ENCODE results near the gene ZBTB16. TPM values are rescaled to one million over a fixed set of nuclear protein-coding genes. Genes with fewer than 3 reads are reported as not detected.

ZBTB16 gene
- total RNA-seq, 1 experiment from 2014 or later, result 0.44 TPM

- no peak overlapping the region for H3K27ac ChIP-seq
- no peaks in the 10 kb centered on the region for H3K4me1 ChIP-seq (replicated peaks; ENCODE audit: insufficient read depth)
- intact Hi-C loops (cut with micrococcal nuclease; ENCODE audit: unreplicated experiment), result no loop called here
- H3K9me3 ChIP-seq (ENCODE audit: insufficient read depth, low read depth), result no peaks in the 10 kb centered on the region
- peaks cover 66% of the 10 kb centered on the region for H3K27me3 ChIP-seq (ENCODE audit: insufficient read depth, low read depth)
- POLR2A ChIA-PET (ENCODE audit: unreplicated experiment), result no interaction called here
- H3K79me2 ChIP-seq (ENCODE audit: low read depth), result no peaks in the 10 kb centered on the region
- DNase-seq, result peak in 1 of 2 experiments; percentile 30
- no peaks in the 10 kb centered on the region for H3F3A ChIP-seq (ENCODE audit: insufficient read depth, low read depth)
- no peaks in the 10 kb centered on the region for H4K20me1 ChIP-seq (ENCODE audit: insufficient read depth)
- H3K4me3 ChIP-seq, result no peak overlapping the region
- H3K4me2 ChIP-seq, result no peak overlapping the region
- H3K9me2 ChIP-seq (ENCODE audit: insufficient read depth), result no peaks in the 10 kb centered on the region
- no peak overlapping the region for H2AFZ ChIP-seq
- CTCF ChIA-PET, result no interaction called here
- no TSS peak for BruUV-seq (replicated peaks)
- H3K36me3 ChIP-seq (ENCODE audit: low read depth), result no peaks in the 10 kb centered on the region
- TF ChIP-seq CTCF (conservative IDR thresholded peaks at IDR 0.05) (no peak), EZH2 (IDR thresholded peaks at IDR 0.05; ENCODE audit: low read depth) (no peak)
These were observed 44.4 kb upstream of the ZBTB16 start for GRCh38 chr11:114015117-114015516.

DNA sequence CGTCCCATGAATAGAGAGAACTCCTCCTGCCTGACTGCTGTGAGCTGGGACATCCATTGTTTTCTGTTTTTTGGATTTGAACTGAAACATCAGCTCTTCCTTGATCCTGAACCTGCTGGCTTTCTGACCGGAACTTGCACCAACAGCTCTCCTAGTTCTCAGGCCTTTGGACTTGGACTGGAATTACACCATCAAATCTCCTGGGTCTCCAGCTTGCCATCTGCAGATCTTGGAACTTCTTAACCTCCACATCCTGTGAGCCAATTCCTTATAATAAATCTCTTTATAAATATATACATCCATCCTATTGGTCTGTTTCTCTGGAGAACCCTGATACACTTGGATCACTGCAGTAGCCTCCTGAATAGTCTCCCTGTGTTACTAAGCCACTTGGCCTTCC, 42.5 kb upstream of the ZBTB16 start:
- peaks cover 49% of the 10 kb centered on the region for H3K27me3 ChIP-seq (ENCODE audit: insufficient read depth, low read depth)
- H3K4me3 ChIP-seq, result no peak overlapping the region
- H3K4me2 ChIP-seq, result no peak overlapping the region
- intact Hi-C loops (cut with micrococcal nuclease; ENCODE audit: unreplicated experiment), result no loop called here
- TF ChIP-seq CTCF (conservative IDR thresholded peaks at IDR 0.05), result no peak
- no peak for TF ChIP-seq EZH2 (IDR thresholded peaks at IDR 0.05; ENCODE audit: low read depth)
- H3K4me1 ChIP-seq (replicated peaks; ENCODE audit: insufficient read depth), result no peaks in the 10 kb centered on the region
- BruUV-seq (replicated peaks), result no TSS peak
- no peaks in the 10 kb centered on the region for H3K79me2 ChIP-seq (ENCODE audit: low read depth)
- H4K20me1 ChIP-seq (ENCODE audit: insufficient read depth), result no peaks in the 10 kb centered on the region
- H3K36me3 ChIP-seq (ENCODE audit: low read depth), result no peaks in the 10 kb centered on the region
- POLR2A ChIA-PET (ENCODE audit: unreplicated experiment), result no interaction called here
- H3K9me3 ChIP-seq (ENCODE audit: insufficient read depth, low read depth), result no peaks in the 10 kb centered on the region
- CTCF ChIA-PET, result no interaction called here
- peak in 1 of 2 experiments; percentile 28 for DNase-seq
- no peaks in the 10 kb centered on the region for H3F3A ChIP-seq (ENCODE audit: insufficient read depth, low read depth)
- H2AFZ ChIP-seq, result no peak overlapping the region
- no peaks in the 10 kb centered on the region for H3K9me2 ChIP-seq (ENCODE audit: insufficient read depth)
- H3K27ac ChIP-seq, result no peak overlapping the region

DNA sequence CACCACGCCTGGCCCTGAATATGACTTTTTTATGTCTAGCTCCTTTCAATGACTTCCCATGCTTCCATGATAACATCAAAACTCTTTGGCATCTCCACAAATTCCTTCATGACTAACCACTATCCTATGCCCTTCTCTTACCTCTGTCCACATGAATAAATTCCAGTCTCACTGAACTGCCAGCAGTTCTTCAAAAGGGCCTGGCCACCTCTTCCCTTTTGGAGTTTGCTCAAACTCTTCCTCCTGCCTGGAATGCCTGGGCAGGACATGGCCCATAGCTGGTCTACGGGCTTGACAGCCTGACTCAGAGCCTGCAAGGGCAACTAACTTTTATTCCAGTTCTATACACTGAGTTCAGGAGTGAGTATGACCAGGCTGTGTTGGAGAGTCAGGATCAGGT, 41.8 kb upstream of the ZBTB16 start:
- H3F3A ChIP-seq (ENCODE audit: insufficient read depth, low read depth), result no peaks in the 10 kb centered on the region
- H3K27me3 ChIP-seq (ENCODE audit: insufficient read depth, low read depth), result peaks cover 45% of the 10 kb centered on the region
- peak in 1 of 2 experiments; percentile 31 for DNase-seq
- H3K4me2 ChIP-seq, result no peak overlapping the region
- H3K27ac ChIP-seq, result no peak overlapping the region
- H3K4me3 ChIP-seq, result no peak overlapping the region
- TF ChIP-seq CTCF (conservative IDR thresholded peaks at IDR 0.05) (no peak), EZH2 (IDR thresholded peaks at IDR 0.05; ENCODE audit: low read depth) (no peak)
- ChIA-PET CTCF (no interaction called here), POLR2A (ENCODE audit: unreplicated experiment) (no interaction called here)
- no peaks in the 10 kb centered on the region for H3K36me3 ChIP-seq (ENCODE audit: low read depth)
- H2AFZ ChIP-seq, result no peak overlapping the region
- H3K4me1 ChIP-seq (replicated peaks; ENCODE audit: insufficient read depth), result no peaks in the 10 kb centered on the region
- H3K9me3 ChIP-seq (ENCODE audit: insufficient read depth, low read depth), result no peaks in the 10 kb centered on the region
- H4K20me1 ChIP-seq (ENCODE audit: insufficient read depth), result no peaks in the 10 kb centered on the region
- intact Hi-C loops (cut with micrococcal nuclease; ENCODE audit: unreplicated experiment), result no loop called here
- H3K9me2 ChIP-seq (ENCODE audit: insufficient read depth), result no peaks in the 10 kb centered on the region
- BruUV-seq (replicated peaks), result no TSS peak
- no peaks in the 10 kb centered on the region for H3K79me2 ChIP-seq (ENCODE audit: low read depth)
